Natural killer cell treated with Interleukin-12 subunit alpha and Interleukin-12 subunit beta and Interleukin-15 and Interleukin-18, amount 100 ng/mL, for 72 hours (primary cell): ENCODE measurements around the gene PRSS38. TPM values are rescaled to one million over a fixed set of nuclear protein-coding genes. Genes with fewer than 3 reads are reported as not detected.

Source experiments
- ATAC-seq, 2 donors: fragments of 150-1000 bp; cut with Tn5 transposase in 1 of 2; sonication (Bioruptor Pico), chemical (Tn5 transposase) in 1 of 2; 2 replicates each; pipeline ENCODE4 v1.10.0; 2021
- DNase-seq: peaks from one replicate; pipeline ENCODE4 v3.0.0; 2022; ENCODE audit warnings: low spot score
- H3K27ac Mint-ChIP-seq, 2 donors: 1 replicate in 1 of 2; 2 replicates in 1 of 2; pipeline ENCODE4 v1.8.0; 2022; ENCODE audit warnings: mixed read lengths in 2 of 2, mild to moderate bottlenecking in 1 of 2, moderate library complexity in 1 of 2
- H3K27me3 Mint-ChIP-seq, 2 donors: 1 replicate in 1 of 2; 2 replicates in 1 of 2; pipeline ENCODE4 v1.8.0; 2022; ENCODE audit warnings: mixed read lengths in 2 of 2
- H3K36me3 Mint-ChIP-seq: one replicate; pipeline ENCODE4 v1.8.0; 2022; ENCODE audit warnings: mixed read lengths
- H3K4me1 Mint-ChIP-seq, 2 donors: 1 replicate in 1 of 2; 2 replicates in 1 of 2; pipeline ENCODE4 v1.8.0; 2022; ENCODE audit warnings: low read depth in 2 of 2, mixed read lengths in 2 of 2, mild to moderate bottlenecking in 1 of 2
- H3K4me3 Mint-ChIP-seq: one replicate; pipeline ENCODE4 v1.8.0; 2022; ENCODE audit warnings: mixed read lengths
- H3K9me3 Mint-ChIP-seq: 2 replicates; pipeline ENCODE4 v1.8.0; 2022; ENCODE audit warnings: mixed read lengths
- total RNA-seq, 2 donors: library from RNA; stranded (reverse); gene quantifications; one replicate each; pipeline ENCODE4 v1.2.3, GENCODE V29; 2022

The PRSS38 gene
- total RNA-seq, 2 donors from 2014 or later, result not detected

- Mint-ChIP-seq H3K4me1 (peaks cover 0 to 9% of the 10 kb centered on the region in 2 donors), H3K36me3 (peaks cover 6% of the 10 kb centered on the region), H3K27me3 (peaks cover 6 to 22% of the 10 kb centered on the region in 2 donors), H3K4me3 (no peak overlapping the region), H3K9me3 (no peaks in the 10 kb centered on the region), H3K27ac (no peak overlapping the region)
- ATAC-seq (no peak), DNase-seq (no peak)
These were observed 30.2 kb upstream of the PRSS38 start for GRCh38 chr1:227785094-227785804.

- H3K27ac Mint-ChIP-seq, result no peak overlapping the region
- DNase-seq (no peak), ATAC-seq (no peak)
- H3K4me3 Mint-ChIP-seq, result no peak overlapping the region
- no peaks in the 10 kb centered on the region for H3K9me3 Mint-ChIP-seq
- H3K4me1 Mint-ChIP-seq, result peaks cover 0 to 9% of the 10 kb centered on the region in 2 donors
- peaks cover 6% of the 10 kb centered on the region for H3K36me3 Mint-ChIP-seq
- peaks cover 6 to 22% of the 10 kb centered on the region in 2 donors for H3K27me3 Mint-ChIP-seq
These were observed 29.4 kb upstream of the PRSS38 start for GRCh38 chr1:227785805-227786671.

- H3K9me3 Mint-ChIP-seq, result no peaks in the 10 kb centered on the region
- H3K36me3 Mint-ChIP-seq, result peaks cover 6% of the 10 kb centered on the region
- ATAC-seq (no peak), DNase-seq (no peak)
- peak overlapping the region; percentile 78 for H3K4me3 Mint-ChIP-seq
- peak overlapping the region in 1 of 2 donors; percentile 27 for H3K27ac Mint-ChIP-seq
- H3K27me3 Mint-ChIP-seq, result peaks cover 6 to 22% of the 10 kb centered on the region in 2 donors
- peaks cover 0 to 9% of the 10 kb centered on the region in 2 donors for H3K4me1 Mint-ChIP-seq
These were observed 28.6 kb upstream of the PRSS38 start for GRCh38 chr1:227786673-227787512.

- Mint-ChIP-seq H3K4me3 (peak overlapping the region; percentile 78), H3K9me3 (no peaks in the 10 kb centered on the region), H3K4me1 (peaks cover 0 to 9% of the 10 kb centered on the region in 2 donors), H3K27ac (peak overlapping the region in 1 of 2 donors; percentile 27), H3K27me3 (peaks cover 6 to 22% of the 10 kb centered on the region in 2 donors), H3K36me3 (peaks cover 6% of the 10 kb centered on the region)
- peak; percentile 97 for ATAC-seq
- peak; percentile 89 for DNase-seq
These were observed 27.8 kb upstream of the PRSS38 start for GRCh38 chr1:227787513-227788270.

- no peaks in the 10 kb centered on the region for H3K9me3 Mint-ChIP-seq
- H3K4me3 Mint-ChIP-seq, result peak overlapping the region; percentile 78
- DNase-seq (peak; percentile 75), ATAC-seq (peak; percentile 74 to 81)
- H3K27ac Mint-ChIP-seq, result no peak overlapping the region
- H3K27me3 Mint-ChIP-seq, result peaks cover 0 to 19% of the 10 kb centered on the region in 2 donors
- peaks cover 0 to 9% of the 10 kb centered on the region in 2 donors for H3K4me1 Mint-ChIP-seq
- H3K36me3 Mint-ChIP-seq, result no peaks in the 10 kb centered on the region
These were observed 27.0 kb upstream of the PRSS38 start for GRCh38 chr1:227788271-227789083.

GRCh38 chr1:227789084-227790033 is 26.1 kb upstream of the PRSS38 start:
- Mint-ChIP-seq H3K27ac (no peak overlapping the region), H3K27me3 (peaks cover 0 to 16% of the 10 kb centered on the region in 2 donors)

GRCh38 chr1:227790034-227790400 is 25.5 kb upstream of the PRSS38 start:
- H3K36me3 Mint-ChIP-seq, result no peaks in the 10 kb centered on the region
- H3K4me1 Mint-ChIP-seq, result peaks cover 0 to 9% of the 10 kb centered on the region in 2 donors
- peaks cover 0 to 12% of the 10 kb centered on the region in 2 donors for H3K27me3 Mint-ChIP-seq
- no peak for DNase-seq
- no peak for ATAC-seq
- no peak overlapping the region for H3K4me3 Mint-ChIP-seq
- no peaks in the 10 kb centered on the region for H3K9me3 Mint-ChIP-seq
- H3K27ac Mint-ChIP-seq, result no peak overlapping the region

More at GRCh38 chr1:227789084-227790033, 26.1 kb upstream of the PRSS38 start:
- no peaks in the 10 kb centered on the region for H3K36me3 Mint-ChIP-seq
- peak overlapping the region; percentile 78 for H3K4me3 Mint-ChIP-seq
- peaks cover 0 to 9% of the 10 kb centered on the region in 2 donors for H3K4me1 Mint-ChIP-seq
- H3K9me3 Mint-ChIP-seq, result no peaks in the 10 kb centered on the region
- ATAC-seq, result no peak
- DNase-seq, result no peak

- no peak overlapping the region for H3K27ac Mint-ChIP-seq
- DNase-seq, result no peak
- no peaks in the 10 kb centered on the region for H3K36me3 Mint-ChIP-seq
- no peak overlapping the region for H3K4me3 Mint-ChIP-seq
- peaks cover 0 to 9% of the 10 kb centered on the region in 2 donors for H3K4me1 Mint-ChIP-seq
- no peak for ATAC-seq
- H3K27me3 Mint-ChIP-seq, result peaks cover 0 to 12% of the 10 kb centered on the region in 2 donors
- no peaks in the 10 kb centered on the region for H3K9me3 Mint-ChIP-seq
These were observed 24.6 kb upstream of the PRSS38 start for GRCh38 chr1:227790868-227791267.

GRCh38 chr1:227791425-227792143 is 23.9 kb upstream of the PRSS38 start:
- Mint-ChIP-seq H3K27ac (no peak overlapping the region), H3K9me3 (no peaks in the 10 kb centered on the region), H3K4me3 (no peak overlapping the region), H3K27me3 (peaks cover 0 to 5% of the 10 kb centered on the region in 2 donors), H3K4me1 (peaks cover 0 to 9% of the 10 kb centered on the region in 2 donors), H3K36me3 (no peaks in the 10 kb centered on the region)
- ATAC-seq, result no peak
- DNase-seq, result no peak

GRCh38 chr1:227792216-227793078 is 23.0 kb upstream of the PRSS38 start:
- ATAC-seq, result no peak
- no peak for DNase-seq
- no peaks in the 10 kb centered on the region for H3K9me3 Mint-ChIP-seq
- no peak overlapping the region for H3K27ac Mint-ChIP-seq
- H3K27me3 Mint-ChIP-seq, result peaks cover 0 to 2% of the 10 kb centered on the region in 2 donors
- no peaks in the 10 kb centered on the region for H3K36me3 Mint-ChIP-seq
- peaks cover 0 to 2% of the 10 kb centered on the region in 2 donors for H3K4me1 Mint-ChIP-seq
- H3K4me3 Mint-ChIP-seq, result no peak overlapping the region
